Measurements from ENCODE around the gene C18orf63. TPM values are rescaled to one million over a fixed set of nuclear protein-coding genes. Genes with fewer than 3 reads are reported as not detected.
"Not testable (repeated sequence)": the region's sequence is repeated elsewhere in the genome, so short reads cannot be mapped to it uniquely, and the experiment has no call there.

Gene C18orf63
- total RNA-seq, result not detected

GRCh38 chr18:74315464-74316256 is at the start of gene C18orf63:
TSS of gene C18orf63 (plus strand) at chr18:74315839. CDS start at chr18:74317866, 2,027 bp downstream.
- no peak for DNase-seq (ENCODE audit: low read depth in 2 of 3, low spot score in 2 of 3)

- DNase-seq (ENCODE audit: low read depth in 2 of 3, low spot score in 2 of 3), result no peak
Measured at GRCh38 chr18:74266161-74266560, 49.5 kb upstream of the C18orf63 start.

- DNase-seq (ENCODE audit: low read depth in 2 of 3, low spot score in 2 of 3), result no peak
Measured at GRCh38 chr18:74268175-74268574, 47.5 kb upstream of the C18orf63 start.

GRCh38 chr18:74268933-74269620 is 46.6 kb upstream of the C18orf63 start:
- DNase-seq (ENCODE audit: low read depth in 2 of 3, low spot score in 2 of 3), result no peak

GRCh38 chr18:74271635-74272034 is 44.0 kb upstream of the C18orf63 start:
- no peak for DNase-seq (ENCODE audit: low read depth in 2 of 3, low spot score in 2 of 3)

GRCh38 chr18:74273394-74273793 is 42.2 kb upstream of the C18orf63 start:
- no peak for DNase-seq (ENCODE audit: low read depth in 2 of 3, low spot score in 2 of 3)

GRCh38 chr18:74274700-74275099 is 40.9 kb upstream of the C18orf63 start:
- DNase-seq (ENCODE audit: low read depth in 2 of 3, low spot score in 2 of 3), result no peak

GRCh38 chr18:74275736-74276135 is 39.9 kb upstream of the C18orf63 start:
- DNase-seq (ENCODE audit: low read depth in 2 of 3, low spot score in 2 of 3), result no peak

GRCh38 chr18:74276609-74277008 is 39.0 kb upstream of the C18orf63 start:
- no peak for DNase-seq (ENCODE audit: low read depth in 2 of 3, low spot score in 2 of 3)

GRCh38 chr18:74277296-74277695 is 38.3 kb upstream of the C18orf63 start:
- DNase-seq (ENCODE audit: low read depth in 2 of 3, low spot score in 2 of 3), result no peak

GRCh38 chr18:74278058-74278457 is 37.6 kb upstream of the C18orf63 start:
- DNase-seq (ENCODE audit: low read depth in 2 of 3, low spot score in 2 of 3), result no peak

GRCh38 chr18:74278983-74279382 is 36.7 kb upstream of the C18orf63 start:
- no peak for DNase-seq (ENCODE audit: low read depth in 2 of 3, low spot score in 2 of 3)

- no peak for DNase-seq (ENCODE audit: low read depth in 2 of 3, low spot score in 2 of 3)
Measured at GRCh38 chr18:74281011-74281979, 34.3 kb upstream of the C18orf63 start.

GRCh38 chr18:74281980-74282754 is 33.5 kb upstream of the C18orf63 start:
- no peak for DNase-seq (ENCODE audit: low read depth in 2 of 3, low spot score in 2 of 3)

GRCh38 chr18:74282755-74283554 is 32.7 kb upstream of the C18orf63 start:
- DNase-seq (ENCODE audit: low read depth in 2 of 3, low spot score in 2 of 3), result no peak

GRCh38 chr18:74283646-74284045 is 32.0 kb upstream of the C18orf63 start:
- no peak for DNase-seq (ENCODE audit: low read depth in 2 of 3, low spot score in 2 of 3)

- no peak for DNase-seq (ENCODE audit: low read depth in 2 of 3, low spot score in 2 of 3)
Measured at GRCh38 chr18:74284191-74284979, 31.3 kb upstream of the C18orf63 start.

GRCh38 chr18:74284980-74285355 is 30.7 kb upstream of the C18orf63 start:
- no peak for DNase-seq (ENCODE audit: low read depth in 2 of 3, low spot score in 2 of 3)

- DNase-seq (ENCODE audit: low read depth in 2 of 3, low spot score in 2 of 3), result not testable (repeated sequence)
Measured at GRCh38 chr18:74285583-74285982, 30.1 kb upstream of the C18orf63 start.

All from hematopoietic multipotent progenitor cell (in vitro differentiated cells).